Suprapubic skin (tissue), 4 donors: ENCODE measurements around the gene ZNF280B.

Source experiments
- CTCF ChIP-seq, 2 donors: fragments of 200-600 bp in 1 of 2; fragments of 450-650 bp in 1 of 2; sonication (generic) in 1 of 2; IDR thresholded peaks; one replicate each; pipeline ENCODE4 v1.5.1; 2016 to 2019; ENCODE audit warnings: antibody characterized with exemption in 2 of 2, mild to moderate bottlenecking in 1 of 2, moderate library complexity in 1 of 2
- POLR2A ChIP-seq, 2 donors: fragments of 450-650 bp; IDR thresholded peaks; one replicate each; pipeline ENCODE4 v1.6.1; 2017; ENCODE audit warnings: antibody characterized with exemption in 2 of 2, mild to moderate bottlenecking in 2 of 2, moderate library complexity in 2 of 2
- POLR2AphosphoS5 ChIP-seq, 3 donors: sonication (generic); formaldehyde crosslinking; IDR thresholded peaks; one replicate each; pipeline ENCODE4 v1.6.1; 2017; ENCODE audit warnings: antibody characterized with exemption in 3 of 3

- TF ChIP-seq POLR2A (IDR thresholded peaks at IDR 0.05), result no peak
- no peak for TF ChIP-seq CTCF (IDR thresholded peaks at IDR 0.05)
- TF ChIP-seq POLR2AphosphoS5 (IDR thresholded peaks at IDR 0.05), result no peak
Measured at GRCh38 chr22:22480940-22481339, 27.6 kb downstream of the ZNF280B start.
